PC-9 (cell line): ENCODE data around the gene SDK1. TPM values are rescaled to one million over a fixed set of nuclear protein-coding genes. Genes with fewer than 3 reads are reported as not detected.

Experiments
- BruUV-seq: library from RNA; stranded (reverse); fragments of 400-500 nt; replicated peaks from 2 replicates; lab custom pipeline; 2021; lab: Mats Ljungman, UMichigan
- CTCF ChIA-PET: fragments of 300-600 bp; sonication (Branson Sonifier 250); formaldehyde crosslinking; loops from one replicate; lab custom pipeline; 2022; ENCODE audit warnings: antibody characterized with exemption; lab: Charles Lee
- POLR2A ChIA-PET: fragments of 300-600 bp; sonication (Branson Sonifier 250); formaldehyde crosslinking; loops from one replicate; lab custom pipeline; 2022; ENCODE audit warnings: antibody characterized with exemption; ENCODE audit not compliant: unreplicated experiment; lab: Charles Lee
- DNase-seq, 2 experiments: peaks; one replicate each; pipeline versions ENCODE4 v3.0.0 to v3.0.0-alpha.2; 2015 to 2022; ENCODE audit warnings: mixed read lengths in 1 of 2
- H2AFZ ChIP-seq: fragments of 200-600 bp; sonication (generic); 2 replicates; pipeline ENCODE4 v1.8.1; 2017; ENCODE audit warnings: antibody characterized with exemption
- H3F3A ChIP-seq: fragments of 200-600 bp; sonication (generic); 2 replicates; pipeline ENCODE4 v1.8.1; 2017; ENCODE audit warnings: antibody characterized with exemption, mild to moderate bottlenecking, low read depth; ENCODE audit not compliant: insufficient read depth
- H3K27ac ChIP-seq: fragments of 200-600 bp; sonication (generic); 2 replicates; pipeline ENCODE4 v1.6.1; 2016; ENCODE audit warnings: mixed run types
- H3K27me3 ChIP-seq: fragments of 200-600 bp; sonication (generic); 2 replicates; pipeline ENCODE4 v1.6.1; 2016; ENCODE audit warnings: low read depth, mixed run types; ENCODE audit not compliant: insufficient read depth
- H3K36me3 ChIP-seq: fragments of 200-600 bp; sonication (generic); 2 replicates; pipeline ENCODE4 v1.6.1; 2016; ENCODE audit warnings: low read depth, mixed run types
- H3K4me1 ChIP-seq: fragments of 200-600 bp; sonication (generic); replicated peaks from 2 replicates; pipeline ENCODE4 v1.6.1; 2016; ENCODE audit warnings: mixed run types; ENCODE audit not compliant: insufficient read depth
- H3K4me2 ChIP-seq: fragments of 200-600 bp; sonication (generic); 2 replicates; pipeline ENCODE4 v1.6.1; 2017; ENCODE audit warnings: mixed run types
- H3K4me3 ChIP-seq: fragments of 200-600 bp; sonication (generic); 2 replicates; pipeline ENCODE4 v1.6.1; 2016; ENCODE audit warnings: mixed run types
- H3K79me2 ChIP-seq: fragments of 200-600 bp; sonication (generic); 2 replicates; pipeline ENCODE4 v1.6.1; 2017; ENCODE audit warnings: low read depth, mixed run types
- H3K9me2 ChIP-seq: fragments of 200-600 bp; sonication (generic); 2 replicates; pipeline ENCODE4 v1.8.1; 2017; ENCODE audit warnings: mild to moderate bottlenecking; ENCODE audit not compliant: insufficient read depth
- H3K9me3 ChIP-seq: fragments of 200-600 bp; sonication (generic); 2 replicates; pipeline ENCODE4 v1.8.1; 2016; ENCODE audit warnings: low read depth; ENCODE audit not compliant: insufficient read depth
- H4K20me1 ChIP-seq: fragments of 200-600 bp; sonication (generic); 2 replicates; pipeline ENCODE4 v1.8.1; 2017; ENCODE audit not compliant: insufficient read depth
- EZH2 ChIP-seq: fragments of 200-600 bp; sonication (generic); IDR thresholded peaks from 2 replicates; pipeline ENCODE4 v1.8.0; 2017; ENCODE audit warnings: antibody characterized with exemption, low read depth
- intact Hi-C: fragments of 100-400 bp; cut with micrococcal nuclease; formaldehyde crosslinking; loops from one replicate; pipeline ENCODE4 v1.10.0; 2022; ENCODE audit not compliant: unreplicated experiment
- total RNA-seq: library from RNA; stranded (reverse); gene quantifications from 2 replicates; pipeline ENCODE4 v1.2.3, GENCODE V29; 2021
- TF ChIP-seq, protein P1 (sequence below): fragments of 200-600 bp; sonication (generic); conservative IDR thresholded peaks from 2 replicates; pipeline ENCODE4 v1.6.1; 2017; ENCODE audit warnings: mixed run types, antibody characterized with exemption, mild to moderate bottlenecking, moderate library complexity

SDK1 gene
- total RNA-seq, 1 experiment from 2014 or later: not detected

DNA sequence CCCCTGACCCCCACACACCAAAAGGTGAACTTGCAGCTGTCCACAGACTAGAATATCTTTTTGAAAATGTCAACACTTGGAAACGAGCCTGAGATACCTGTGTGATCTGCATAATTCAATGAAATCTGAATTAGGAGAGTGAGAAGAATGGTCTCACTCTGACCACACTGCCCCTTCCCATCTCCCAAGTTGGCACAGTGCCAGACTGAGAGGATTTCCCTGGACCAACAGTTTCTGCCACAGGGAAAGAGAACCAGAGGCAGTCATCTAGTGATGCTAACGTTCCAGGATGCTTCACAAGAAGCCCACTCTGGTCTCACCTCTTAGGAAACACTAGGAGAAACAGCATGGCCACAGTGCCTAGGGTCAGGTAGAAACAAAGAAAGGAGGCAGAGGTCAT, 479.0 kb downstream of the SDK1 start:
- CTCF ChIA-PET: interaction anchor here (0.7 kb wide), 1 partner anchor 699 kb away, joined by 20 read pairs; no protein-coding TSS in a partner anchor
- Histone ChIP-seq H3K9me2 (no peaks in the 10 kb centered on the region), H4K20me1 (no peaks in the 10 kb centered on the region), H3K79me2 (no peaks in the 10 kb centered on the region), H3K36me3 (no peaks in the 10 kb centered on the region), H3F3A (no peaks in the 10 kb centered on the region), H2AFZ (no peak overlapping the region), H3K4me2 (no peak overlapping the region), H3K9me3 (peaks cover 3% of the 10 kb centered on the region; the same call in 1 of the 2 replicates), H3K27me3 (peaks cover 40% of the 10 kb centered on the region), H3K4me1 (no peaks in the 10 kb centered on the region), H3K27ac (no peak overlapping the region), H3K4me3 (no peak overlapping the region)
- POLR2A ChIA-PET: no interaction called here
- TF ChIP-seq EZH2: no peak
- TF ChIP-seq, protein P1, sequence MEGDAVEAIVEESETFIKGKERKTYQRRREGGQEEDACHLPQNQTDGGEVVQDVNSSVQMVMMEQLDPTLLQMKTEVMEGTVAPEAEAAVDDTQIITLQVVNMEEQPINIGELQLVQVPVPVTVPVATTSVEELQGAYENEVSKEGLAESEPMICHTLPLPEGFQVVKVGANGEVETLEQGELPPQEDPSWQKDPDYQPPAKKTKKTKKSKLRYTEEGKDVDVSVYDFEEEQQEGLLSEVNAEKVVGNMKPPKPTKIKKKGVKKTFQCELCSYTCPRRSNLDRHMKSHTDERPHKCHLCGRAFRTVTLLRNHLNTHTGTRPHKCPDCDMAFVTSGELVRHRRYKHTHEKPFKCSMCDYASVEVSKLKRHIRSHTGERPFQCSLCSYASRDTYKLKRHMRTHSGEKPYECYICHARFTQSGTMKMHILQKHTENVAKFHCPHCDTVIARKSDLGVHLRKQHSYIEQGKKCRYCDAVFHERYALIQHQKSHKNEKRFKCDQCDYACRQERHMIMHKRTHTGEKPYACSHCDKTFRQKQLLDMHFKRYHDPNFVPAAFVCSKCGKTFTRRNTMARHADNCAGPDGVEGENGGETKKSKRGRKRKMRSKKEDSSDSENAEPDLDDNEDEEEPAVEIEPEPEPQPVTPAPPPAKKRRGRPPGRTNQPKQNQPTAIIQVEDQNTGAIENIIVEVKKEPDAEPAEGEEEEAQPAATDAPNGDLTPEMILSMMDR: no peak
- no TSS peak for BruUV-seq
- intact Hi-C loops: no loop called here
- peak in 1 of 2 experiments; percentile 6 for DNase-seq

DNA sequence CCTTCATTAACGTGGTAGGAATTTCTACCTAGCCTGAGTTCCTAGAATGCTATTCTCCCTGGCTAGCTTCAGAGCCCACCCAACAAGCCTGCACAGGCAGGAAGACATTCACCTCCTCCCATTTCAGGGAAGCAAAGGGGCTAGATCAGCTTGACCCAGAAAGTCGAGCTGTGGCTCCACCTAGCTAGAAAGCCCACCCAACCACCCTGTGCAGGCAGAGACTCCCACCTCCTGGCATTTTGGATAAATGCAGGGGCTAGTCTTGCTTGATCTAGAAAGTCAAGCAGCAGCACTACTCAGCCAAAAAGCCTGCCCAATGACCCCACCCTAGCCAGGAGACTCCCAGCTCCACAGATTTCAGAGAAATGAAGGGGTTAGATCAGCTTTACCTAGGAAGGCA, 479.5 kb downstream of the SDK1 start:
- ChIA-PET CTCF (no interaction called here), POLR2A (no interaction called here)
- Histone ChIP-seq H3F3A (no peaks in the 10 kb centered on the region), H3K27me3 (peaks cover 39% of the 10 kb centered on the region), H3K4me2 (no peak overlapping the region), H3K9me2 (no peaks in the 10 kb centered on the region), H2AFZ (no peak overlapping the region), H4K20me1 (no peaks in the 10 kb centered on the region), H3K4me3 (no peak overlapping the region), H3K79me2 (no peaks in the 10 kb centered on the region), H3K27ac (no peak overlapping the region), H3K4me1 (no peaks in the 10 kb centered on the region), H3K36me3 (no peaks in the 10 kb centered on the region), H3K9me3 (peaks cover 3% of the 10 kb centered on the region; the same call in 1 of the 2 replicates)
- TF ChIP-seq, protein P1: no peak
- TF ChIP-seq EZH2: no peak
- no TSS peak for BruUV-seq
- DNase-seq: no peak
- intact Hi-C loops: no loop called here

DNA sequence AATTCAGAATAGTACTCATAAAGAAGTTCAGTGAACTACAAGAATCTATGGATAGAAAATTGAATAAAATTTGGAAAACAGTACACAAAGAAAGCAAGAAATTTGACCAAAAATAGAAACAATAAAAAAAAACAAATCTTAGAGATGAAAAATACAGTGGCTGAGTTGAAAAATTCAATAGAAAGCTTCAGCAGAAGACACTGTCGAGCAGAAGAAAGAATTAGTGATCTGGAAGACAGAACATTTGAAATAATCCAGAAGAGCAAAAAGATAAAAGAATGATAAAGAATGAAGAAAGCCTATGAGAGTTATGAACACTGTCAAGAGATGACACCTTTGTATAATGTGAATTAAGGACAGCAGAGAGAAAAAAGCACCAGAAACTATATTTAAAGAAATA, 480.6 kb downstream of the SDK1 start:
- intact Hi-C loops: no loop called here
- H4K20me1 ChIP-seq: no peaks in the 10 kb centered on the region
- POLR2A ChIA-PET: no interaction called here

More for the DNA sequence above, 480.6 kb downstream of the SDK1 start:
- Histone ChIP-seq H3K36me3 (no peaks in the 10 kb centered on the region), H3K4me3 (no peak overlapping the region), H3K9me3 (peaks cover 3% of the 10 kb centered on the region; the same call in 1 of the 2 replicates), H3K9me2 (no peaks in the 10 kb centered on the region), H3K79me2 (no peaks in the 10 kb centered on the region), H2AFZ (no peak overlapping the region), H3K4me1 (no peaks in the 10 kb centered on the region), H3K27ac (no peak overlapping the region), H3F3A (no peaks in the 10 kb centered on the region), H3K27me3 (peaks cover 41% of the 10 kb centered on the region), H3K4me2 (no peak overlapping the region)
- no TSS peak for BruUV-seq
- no peak for DNase-seq
- CTCF ChIA-PET: no interaction called here
- TF ChIP-seq, protein P1: no peak
